KBM-7 (cell line): ENCODE measurements around the gene HSP90AB1.

Experiments
- DNase-seq: peaks from one replicate; pipeline ENCODE4 v3.0.0-alpha.2; 2015
- in situ Hi-C: fragments of 300-500 bp; cut with MboI; formaldehyde crosslinking; loops from 2 replicates; pipeline ENCODE4 v1.14.3; 2020; ENCODE audit warnings: low sequenced_read_pairs, low pct_unique_long_range_greater_than_20kb, mixed read lengths

Gene HSP90AB1

GRCh38 chr6:44232676-44233566 lies 14.0 kb upstream of the HSP90AB1 start:
- peak; percentile 32 for DNase-seq
- in situ Hi-C loops, result loop anchor here (10.0 kb wide), 1 partner anchor 58 kb away; no protein-coding TSS in a partner anchor

GRCh38 chr6:44233567-44234100 lies 13.3 kb upstream of the HSP90AB1 start:
- DNase-seq, result no peak
- in situ Hi-C loops, result loop anchor here (10.0 kb wide), 1 partner anchor 59 kb away; no protein-coding TSS in a partner anchor

- in situ Hi-C loops, result loop anchor here (10.0 kb wide), 1 partner anchor 60 kb away; no protein-coding TSS in a partner anchor
These were observed 12.5 kb upstream of the HSP90AB1 start for GRCh38 chr6:44234101-44235025.

GRCh38 chr6:44235269-44235668 lies 11.6 kb upstream of the HSP90AB1 start:
- in situ Hi-C loops, result loop anchor here (10.0 kb wide), 1 partner anchor 60 kb away; no protein-coding TSS in a partner anchor

More at GRCh38 chr6:44234101-44235025, 12.5 kb upstream of the HSP90AB1 start:
- peak; percentile 36 for DNase-seq

GRCh38 chr6:44235891-44236516 lies 10.9 kb upstream of the HSP90AB1 start:
- in situ Hi-C loops, result loop anchor here (10.0 kb wide), 1 partner anchor 61 kb away; no protein-coding TSS in a partner anchor
- no peak for DNase-seq

More at GRCh38 chr6:44235269-44235668, 11.6 kb upstream of the HSP90AB1 start:
- DNase-seq, result no peak

- in situ Hi-C loops, result loop anchor here (10.0 kb wide), 1 partner anchor 62 kb away; no protein-coding TSS in a partner anchor
- peak; percentile 77 for DNase-seq
These were observed 9.7 kb upstream of the HSP90AB1 start for GRCh38 chr6:44237021-44237812.

- peak; percentile 75 for DNase-seq
- in situ Hi-C loops, result loop anchor here (10.0 kb wide), 1 partner anchor 63 kb away; no protein-coding TSS in a partner anchor
These were observed 9.0 kb upstream of the HSP90AB1 start for GRCh38 chr6:44237813-44238433.

- no peak for DNase-seq
- in situ Hi-C loops, result loop anchor here (10.0 kb wide), 1 partner anchor 64 kb away; no protein-coding TSS in a partner anchor
These were observed 8.1 kb upstream of the HSP90AB1 start for GRCh38 chr6:44238687-44239350.

- no peak for DNase-seq
- in situ Hi-C loops, result no loop called here
These were observed 3.6 kb upstream of the HSP90AB1 start for GRCh38 chr6:44243345-44243744.

GRCh38 chr6:44245391-44245911 lies 1.4 kb upstream of the HSP90AB1 start:
- in situ Hi-C loops, result no loop called here
- DNase-seq, result no peak

GRCh38 chr6:44245912-44246662 lies 814 bp upstream of the HSP90AB1 start:
- peak; percentile 83 for DNase-seq
- in situ Hi-C loops, result no loop called here

GRCh38 chr6:44247338-44248302 lies 719 bp downstream of the HSP90AB1 start:
- DNase-seq, result peak; percentile 54
- in situ Hi-C loops, result no loop called here

GRCh38 chr6:44248579-44248978 lies 1.7 kb downstream of the HSP90AB1 start:
- no peak for DNase-seq

GRCh38 chr6:44249082-44249748 lies 2.3 kb downstream of the HSP90AB1 start:
- no peak for DNase-seq
- in situ Hi-C loops, result no loop called here

More at GRCh38 chr6:44248579-44248978, 1.7 kb downstream of the HSP90AB1 start:
- in situ Hi-C loops, result no loop called here
